Thoracic aorta (tissue), 2 donors: ENCODE measurements around the gene NSMCE1. TPM values are rescaled to one million over a fixed set of nuclear protein-coding genes. Genes with fewer than 3 reads are reported as not detected.
A peak's percentile ranks its signal among the peaks of the same experiment; 100 is the strongest.

Source experiments
- ATAC-seq: fragments of 150-250 bp; one replicate; pipeline ENCODE4 v1.8.0; 2017; ENCODE audit warnings: low read depth; ENCODE audit not compliant: insufficient number of reproducible peaks, low FRiP score
- DNase-seq: peaks from one replicate; pipeline ENCODE4 v3.0.0-alpha.2; 2020; ENCODE audit warnings: low spot score
- H3K27ac ChIP-seq, 2 donors: fragments of 200-600 bp; sonication (generic); 1 replicate in 1 of 2; 2 replicates in 1 of 2; pipeline ENCODE4 v1.5.1; 2016; ENCODE audit warnings: mild to moderate bottlenecking in 2 of 2, moderate library complexity in 2 of 2
- H3K27me3 ChIP-seq: fragments of 200-600 bp; sonication (generic); replicated peaks from 2 replicates; pipeline ENCODE4 v1.6.0; 2016; ENCODE audit warnings: mild to moderate bottlenecking; ENCODE audit not compliant: insufficient read depth
- H3K36me3 ChIP-seq: fragments of 200-600 bp; sonication (generic); one replicate; pipeline ENCODE4 v1.5.1; 2016
- H3K4me1 ChIP-seq, 2 donors: fragments of 200-600 bp; sonication (generic); 1 replicate in 1 of 2; 2 replicates in 1 of 2; pipeline versions ENCODE4 v1.5.1 to v1.6.0; 2016; ENCODE audit warnings: low read depth in 2 of 2, mild to moderate bottlenecking in 1 of 2; ENCODE audit not compliant: control insufficient read depth in 1 of 2
- H3K4me3 ChIP-seq: fragments of 200-600 bp; sonication (generic); 2 replicates; pipeline ENCODE4 v1.5.1; 2016; ENCODE audit warnings: mild to moderate bottlenecking
- H3K9me3 ChIP-seq: fragments of 200-600 bp; sonication (generic); 2 replicates; pipeline ENCODE4 v1.5.1; 2016
- CTCF ChIP-seq: fragments of 200-600 bp; sonication (generic); IDR thresholded peaks from one replicate; pipeline ENCODE4 v1.5.1; 2019; ENCODE audit warnings: antibody characterized with exemption
- total RNA-seq, 2 donors: library from RNA; depleted of rRNA; stranded (reverse); fragments of >200 nt; gene quantifications; one replicate each; pipeline versions ENCODE4 v1.1.0 to v1.2.3, GENCODE V29; 2016

The NSMCE1 gene
- total RNA-seq, 2 donors from 2014 or later = 23.8 to 44.5 TPM

DNA sequence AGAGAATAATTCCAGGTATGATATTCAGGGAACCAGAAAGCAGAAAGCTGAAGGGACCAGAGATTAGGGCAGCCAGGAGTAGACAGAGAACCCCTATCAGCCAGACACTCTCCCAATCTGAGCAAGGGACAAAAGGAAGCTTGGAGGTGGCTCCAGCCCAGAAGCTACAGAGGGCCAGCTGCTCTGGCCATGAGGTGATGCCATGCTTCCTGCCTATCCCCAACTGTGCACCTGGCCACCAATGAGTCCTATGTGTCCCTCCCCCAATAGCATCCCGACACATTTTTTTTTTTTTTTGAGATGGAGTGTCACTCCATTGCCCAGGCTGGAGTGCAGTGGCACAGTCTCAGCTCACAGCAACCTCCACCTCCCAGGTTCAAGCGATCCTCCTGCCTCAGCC is 30.0 kb downstream of the NSMCE1 start:
- Histone ChIP-seq H3K36me3 (no peaks in the 10 kb centered on the region), H3K27ac (no peak overlapping the region), H3K4me1 (peaks cover 23 to 51% of the 10 kb centered on the region in 2 donors), H3K4me3 (no peak overlapping the region), H3K27me3 (no peaks in the 10 kb centered on the region), H3K9me3 (no peaks in the 10 kb centered on the region)
- no peak for DNase-seq
- no peak for ATAC-seq
- no peak for TF ChIP-seq CTCF

GRCh38 chr16:27238016-27238587 is 30.5 kb downstream of the NSMCE1 start:
- Histone ChIP-seq H3K27ac (peak overlapping the region in 1 of 2 donors; percentile 57), H3K27me3 (no peaks in the 10 kb centered on the region), H3K9me3 (no peaks in the 10 kb centered on the region), H3K4me1 (peaks cover 20 to 47% of the 10 kb centered on the region in 2 donors), H3K4me3 (no peak overlapping the region), H3K36me3 (no peaks in the 10 kb centered on the region)
- no peak for ATAC-seq
- TF ChIP-seq CTCF = no peak
- no peak for DNase-seq

DNA sequence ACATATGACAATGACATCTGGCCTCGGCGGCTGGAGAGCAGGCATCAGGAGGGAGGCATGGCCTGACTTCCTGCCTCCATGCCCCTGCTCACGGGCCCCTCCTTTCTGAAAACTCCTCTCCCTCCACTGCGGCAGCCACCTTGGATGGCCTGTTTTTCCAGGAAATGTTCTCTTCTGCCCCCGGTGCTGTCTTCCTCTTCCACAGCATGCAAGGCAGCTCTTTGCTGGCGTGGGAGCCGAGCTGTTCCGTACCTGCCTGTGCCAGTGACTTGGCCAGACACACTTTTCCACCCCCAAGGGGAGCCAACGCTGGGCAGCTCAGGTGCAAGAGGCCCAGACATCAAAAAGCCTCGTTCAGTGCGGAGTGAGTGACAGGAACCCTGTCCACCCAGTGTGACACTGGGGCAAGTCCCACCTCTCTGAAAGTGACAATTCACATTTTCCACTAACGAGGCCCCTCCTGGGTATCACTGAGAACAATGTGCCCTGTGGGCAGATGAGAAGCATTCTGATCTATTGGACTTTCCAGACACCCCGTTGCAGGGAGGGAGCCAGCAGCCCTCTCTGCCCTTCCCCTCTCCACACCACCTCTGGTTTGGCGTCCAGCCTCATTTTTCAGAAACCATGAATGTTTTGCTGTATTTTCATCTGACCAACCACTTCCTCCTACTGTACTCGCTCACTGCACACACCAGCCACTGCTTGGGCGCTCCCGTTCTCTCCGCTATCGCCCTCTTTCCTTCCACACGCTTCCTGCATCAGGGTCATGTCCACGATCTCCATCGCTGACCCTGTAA is 31.2 kb downstream of the NSMCE1 start:
- no peaks in the 10 kb centered on the region for H3K9me3 ChIP-seq
- H3K36me3 ChIP-seq = no peaks in the 10 kb centered on the region
- DNase-seq (no peak), ATAC-seq (no peak)
- no peak overlapping the region for H3K4me3 ChIP-seq
- TF ChIP-seq CTCF = no peak
- peak overlapping the region in 1 of 2 donors; percentile 57 for H3K27ac ChIP-seq
- H3K4me1 ChIP-seq = peaks cover 15 to 42% of the 10 kb centered on the region in 2 donors
- H3K27me3 ChIP-seq = no peaks in the 10 kb centered on the region

DNA sequence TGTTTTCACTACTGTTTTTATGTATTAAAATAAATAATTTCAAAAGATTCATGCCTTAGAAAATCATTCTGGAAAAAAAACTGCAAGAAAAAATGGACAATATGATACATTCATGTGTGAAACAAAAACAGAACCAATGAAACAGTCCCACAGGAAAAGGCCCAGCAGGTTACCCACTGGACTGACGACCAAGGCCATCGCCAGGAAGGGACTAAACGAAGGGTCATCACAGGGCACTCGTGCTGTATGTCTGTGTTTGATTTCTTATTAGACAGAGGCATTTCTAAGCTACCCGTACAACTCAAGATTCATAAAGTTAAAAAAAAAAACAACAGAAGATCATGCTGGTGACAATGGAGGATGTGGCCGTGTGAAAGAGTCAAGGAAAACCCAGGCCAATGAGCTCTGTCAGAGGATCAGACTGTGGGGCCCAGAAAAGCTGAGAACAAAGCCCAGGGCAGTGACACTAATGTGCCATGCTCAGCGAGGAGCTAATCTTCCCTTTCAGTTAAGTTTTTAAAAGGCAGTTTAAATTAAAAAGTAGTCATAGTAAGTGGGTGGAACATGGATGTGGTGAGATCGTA is 31.8 kb downstream of the NSMCE1 start:
- ATAC-seq (no peak), DNase-seq (no peak)
- H3K27me3 ChIP-seq = no peaks in the 10 kb centered on the region
- no peak for TF ChIP-seq CTCF
- H3K9me3 ChIP-seq = no peaks in the 10 kb centered on the region
- no peaks in the 10 kb centered on the region for H3K36me3 ChIP-seq
- H3K27ac ChIP-seq = peak overlapping the region; percentile 14 to 57
- peaks cover 10 to 35% of the 10 kb centered on the region in 2 donors for H3K4me1 ChIP-seq
- H3K4me3 ChIP-seq = no peak overlapping the region

DNA sequence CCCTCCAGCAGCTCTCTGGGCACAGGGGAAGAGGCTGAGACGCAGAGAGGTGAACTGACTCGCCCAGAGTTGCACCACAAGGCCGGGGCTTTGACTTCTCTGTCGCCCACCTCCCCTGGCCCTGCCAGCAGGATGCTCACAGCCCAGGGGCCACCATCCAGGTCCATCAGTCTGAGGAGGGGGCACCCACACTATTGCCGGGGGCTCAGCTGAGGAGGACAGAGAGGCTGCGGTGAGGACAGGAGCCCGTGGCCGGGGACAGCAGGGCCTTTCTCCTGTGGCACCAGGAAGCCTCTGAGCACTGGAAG is 32.7 kb downstream of the NSMCE1 start:
- no peaks in the 10 kb centered on the region for H3K9me3 ChIP-seq
- H3K4me1 ChIP-seq = peaks cover 4 to 28% of the 10 kb centered on the region in 2 donors
- peak overlapping the region in 1 of 2 donors; percentile 2 for H3K27ac ChIP-seq
- H3K27me3 ChIP-seq = no peaks in the 10 kb centered on the region
- no peak for ATAC-seq
- H3K4me3 ChIP-seq = no peak overlapping the region
- DNase-seq = no peak
- peaks cover 7% of the 10 kb centered on the region for H3K36me3 ChIP-seq
- no peak for TF ChIP-seq CTCF
